NT2/D1 (cell line): ENCODE results near the gene C9orf152.
"Not testable (repeated sequence)": the region's sequence is repeated elsewhere in the genome, so short reads cannot be mapped to it uniquely, and the experiment has no call there.

Source experiments
- DNase-seq: peaks from one replicate; pipeline ENCODE4 v3.0.0-alpha.2; 2011; ENCODE audit warnings: low read depth, low spot score
- H3K27me3 ChIP-seq: 2 replicates; pipeline ENCODE4 v1.6.0; 2011; ENCODE audit warnings: mild to moderate bottlenecking; ENCODE audit not compliant: insufficient read length, insufficient read depth
- H3K36me3 ChIP-seq: 2 replicates; pipeline ENCODE4 v1.6.1; 2011; ENCODE audit warnings: mild to moderate bottlenecking, low read length, mixed read lengths; ENCODE audit not compliant: insufficient read depth, insufficient read length
- H3K4me1 ChIP-seq: 2 replicates; pipeline ENCODE4 v1.5.1; 2011; ENCODE audit not compliant: insufficient read depth, insufficient read length
- H3K4me3 ChIP-seq: 2 replicates; pipeline ENCODE4 v1.5.1; 2011; ENCODE audit warnings: low read depth; ENCODE audit not compliant: insufficient read length
- H3K9ac ChIP-seq: 2 replicates; pipeline ENCODE4 v1.6.0; 2011; ENCODE audit warnings: low read depth; ENCODE audit not compliant: insufficient read length
- H3K9me3 ChIP-seq: 2 replicates; pipeline ENCODE4 v1.5.1; 2011; ENCODE audit warnings: mild to moderate bottlenecking, low read length; ENCODE audit not compliant: insufficient read depth
- SUZ12 ChIP-seq: IDR thresholded peaks from 2 replicates; pipeline ENCODE4 v1.6.1; 2011; ENCODE audit not compliant: insufficient read length, insufficient read depth; ENCODE audit errors: extremely low read depth
- YY1 ChIP-seq: IDR thresholded peaks from 2 replicates; pipeline ENCODE4 v1.6.1; 2011; ENCODE audit not compliant: insufficient read length, insufficient read depth
- ZNF274 ChIP-seq: IDR thresholded peaks from 2 replicates; pipeline ENCODE4 v1.6.1; 2011; ENCODE audit warnings: mild to moderate bottlenecking, low read depth, low read length

Gene C9orf152

DNA sequence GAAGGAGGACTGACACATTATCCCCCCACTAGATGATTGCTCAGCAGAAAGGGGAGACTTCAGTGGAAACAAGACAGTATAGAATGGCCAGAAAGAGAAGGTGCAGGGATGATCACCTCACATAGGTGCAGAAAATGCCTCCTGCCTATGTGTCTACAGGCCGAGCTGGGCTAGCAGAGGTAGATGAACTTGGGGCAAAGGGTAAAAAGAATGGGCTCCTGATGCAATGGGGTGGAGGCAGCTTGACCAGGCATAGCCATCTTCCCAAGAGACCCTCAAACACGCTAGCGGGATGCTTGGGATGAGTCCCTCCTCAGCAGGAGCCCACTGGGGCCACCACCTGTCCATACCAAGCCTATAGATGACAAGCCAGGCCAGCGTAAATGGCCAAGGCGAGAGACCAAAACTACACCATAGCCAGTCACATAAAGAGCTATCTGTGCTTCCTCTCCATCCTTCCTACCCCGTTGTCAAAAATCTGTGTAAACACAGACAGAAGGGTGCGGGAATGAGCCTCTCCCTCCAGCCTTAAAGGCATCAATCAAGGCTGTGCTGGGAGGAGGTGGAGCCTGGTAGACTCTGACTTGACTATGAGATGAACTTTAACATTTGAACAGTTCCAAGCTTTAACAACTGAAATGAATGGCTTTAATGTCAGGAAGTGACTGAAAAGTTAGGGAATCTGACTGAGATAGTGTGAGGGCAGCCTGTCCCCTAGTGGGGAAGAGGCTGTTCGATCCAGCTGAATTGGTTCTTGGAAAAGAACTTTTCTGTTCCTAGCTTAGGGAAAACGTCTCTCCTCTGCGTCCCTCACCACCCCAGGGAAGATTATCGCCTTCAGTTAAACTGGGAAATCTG, 10.4 kb downstream of the C9orf152 start:
- no peak for DNase-seq

DNA sequence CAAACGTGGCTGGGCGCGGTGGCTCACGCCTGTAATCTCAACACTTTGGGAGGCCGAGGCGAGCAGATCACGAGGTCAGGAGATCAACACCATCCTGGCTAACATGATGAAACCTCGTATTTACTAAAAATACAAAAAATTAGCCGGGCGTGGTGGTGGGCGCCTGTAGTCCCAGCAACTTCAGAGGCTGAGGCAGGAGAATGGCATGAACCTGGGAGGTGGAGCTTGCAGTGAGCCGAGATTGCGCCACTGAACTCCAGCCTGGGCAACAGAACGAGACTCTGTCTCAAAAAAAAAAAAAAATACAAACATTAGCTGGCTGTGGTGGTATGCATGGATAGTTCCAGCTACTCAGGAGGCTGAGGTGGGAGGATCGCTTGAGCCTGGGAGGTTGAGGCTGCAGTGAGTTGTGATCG, 11.9 kb downstream of the C9orf152 start:
- H3K4me1 ChIP-seq, H3K9ac ChIP-seq, H3K36me3 ChIP-seq, H3K27me3 ChIP-seq, H3K4me3 ChIP-seq, H3K9me3 ChIP-seq, DNase-seq: not testable (repeated sequence)

More for the DNA sequence above, 10.4 kb downstream of the C9orf152 start:
- no peaks in the 10 kb centered on the region for H3K4me1 ChIP-seq
- H3K36me3 ChIP-seq = no peaks in the 10 kb centered on the region
- no peak overlapping the region for H3K9ac ChIP-seq
- peaks cover 6% of the 10 kb centered on the region; the same call in 1 of the 2 replicates for H3K9me3 ChIP-seq
- H3K27me3 ChIP-seq = no peaks in the 10 kb centered on the region
- no peak for TF ChIP-seq YY1
- no peak for TF ChIP-seq SUZ12
- no peak overlapping the region for H3K4me3 ChIP-seq

DNA sequence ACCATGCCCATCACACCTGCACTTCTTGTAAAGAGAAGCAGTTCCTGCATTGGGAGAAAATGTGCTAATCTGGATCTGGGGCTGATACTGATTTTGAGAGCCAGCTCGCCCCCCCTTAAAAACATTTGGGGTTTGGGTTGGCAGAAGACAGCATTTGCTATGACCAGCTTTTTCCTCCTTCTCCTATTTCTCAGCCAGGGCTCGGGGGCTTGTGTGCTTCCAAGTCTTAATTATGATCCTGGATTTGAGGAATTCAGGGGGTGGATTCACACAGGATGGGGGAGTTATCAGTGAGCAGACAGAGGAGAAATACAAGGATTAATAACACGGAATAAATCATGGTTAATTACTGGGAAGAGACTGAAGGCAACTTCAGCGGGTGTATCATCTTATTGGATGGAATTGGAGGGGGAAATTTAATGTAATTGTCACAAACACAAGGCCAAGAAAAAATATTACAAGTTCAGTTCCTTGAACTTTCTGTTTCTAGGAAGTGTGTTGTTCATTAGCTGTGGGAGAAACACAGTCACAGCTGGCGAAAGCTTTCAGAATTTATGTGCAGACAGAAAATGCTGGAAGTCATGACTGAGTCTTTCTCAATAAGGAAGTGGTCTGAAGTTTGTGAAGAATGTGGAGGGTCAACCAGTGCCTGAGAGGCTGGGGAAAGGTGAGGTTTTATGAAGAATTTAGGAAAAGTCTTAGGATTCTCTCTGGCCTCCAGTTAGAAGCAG, 15.3 kb downstream of the C9orf152 start:
- H3K27me3 ChIP-seq = no peaks in the 10 kb centered on the region
- no peak for DNase-seq
- no peaks in the 10 kb centered on the region for H3K36me3 ChIP-seq
- H3K4me3 ChIP-seq = no peak overlapping the region
- no peak overlapping the region for H3K9ac ChIP-seq
- no peaks in the 10 kb centered on the region for H3K4me1 ChIP-seq
- peaks cover 6% of the 10 kb centered on the region; the same call in 1 of the 2 replicates for H3K9me3 ChIP-seq
- TF ChIP-seq SUZ12 = no peak
- no peak for TF ChIP-seq YY1
- no peak for TF ChIP-seq ZNF274

DNA sequence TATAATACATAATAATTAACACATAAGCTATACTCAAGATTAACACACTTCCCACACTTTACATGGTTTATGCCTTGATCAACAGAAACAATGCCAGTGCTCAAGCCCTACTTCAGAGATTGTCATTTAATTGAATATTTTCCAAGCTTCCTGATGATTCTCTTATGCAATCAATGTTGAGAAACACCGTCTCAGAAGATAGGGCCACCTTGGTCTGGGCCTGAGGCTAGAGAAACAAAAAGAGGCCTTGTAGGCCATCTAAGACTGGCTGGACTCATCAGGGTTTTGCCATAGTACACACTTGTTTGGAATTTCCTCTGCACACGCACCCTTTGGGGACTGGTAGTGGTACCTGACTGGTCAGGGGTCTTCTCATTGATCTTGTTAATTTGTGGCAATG, 16.3 kb downstream of the C9orf152 start:
- Histone ChIP-seq H3K9ac (no peak overlapping the region), H3K36me3 (no peaks in the 10 kb centered on the region), H3K4me3 (no peak overlapping the region), H3K4me1 (no peaks in the 10 kb centered on the region), H3K9me3 (peaks cover 6% of the 10 kb centered on the region; the same call in 1 of the 2 replicates), H3K27me3 (no peaks in the 10 kb centered on the region)
- no peak for TF ChIP-seq SUZ12
- no peak for TF ChIP-seq YY1
- TF ChIP-seq ZNF274 = no peak
- no peak for DNase-seq

DNA sequence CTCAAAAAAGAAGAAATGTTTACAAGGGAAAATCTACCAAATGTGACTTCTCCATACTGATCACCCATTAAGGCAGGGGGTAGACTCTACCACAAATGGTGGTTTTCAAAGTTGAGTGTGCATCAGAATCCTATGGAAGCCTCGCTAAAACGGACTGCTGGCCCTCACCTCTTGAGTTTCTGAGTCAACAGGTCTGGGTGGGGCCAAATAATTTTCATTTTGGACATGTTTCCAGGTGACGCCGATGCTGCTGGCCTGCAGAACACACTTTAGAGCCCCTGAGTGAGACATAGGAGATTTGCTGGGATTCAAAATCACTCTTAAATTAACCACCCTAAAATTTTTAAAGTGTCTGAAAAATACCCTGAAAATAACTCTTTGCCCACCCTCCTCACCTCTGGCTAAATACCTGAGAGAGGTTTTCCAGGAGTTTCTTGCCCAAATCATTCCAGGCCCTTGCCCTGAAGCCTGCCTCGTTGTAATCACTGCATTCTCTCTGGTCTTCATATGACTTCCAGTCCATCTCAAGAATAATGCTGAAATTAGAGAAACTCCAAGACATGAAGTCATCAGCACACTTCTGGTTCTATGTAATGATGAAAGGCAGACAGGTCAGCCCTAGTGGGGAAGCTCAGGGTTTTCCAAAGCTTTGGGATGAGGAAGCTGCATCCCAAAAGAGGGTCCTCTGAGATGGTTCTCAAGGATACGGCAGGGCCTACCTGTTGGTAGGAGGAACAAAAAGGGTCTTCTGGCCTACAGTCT, 18.2 kb downstream of the C9orf152 start:
- Histone ChIP-seq H3K27me3 (no peaks in the 10 kb centered on the region), H3K9ac (no peak overlapping the region), H3K4me1 (no peaks in the 10 kb centered on the region)

DNA sequence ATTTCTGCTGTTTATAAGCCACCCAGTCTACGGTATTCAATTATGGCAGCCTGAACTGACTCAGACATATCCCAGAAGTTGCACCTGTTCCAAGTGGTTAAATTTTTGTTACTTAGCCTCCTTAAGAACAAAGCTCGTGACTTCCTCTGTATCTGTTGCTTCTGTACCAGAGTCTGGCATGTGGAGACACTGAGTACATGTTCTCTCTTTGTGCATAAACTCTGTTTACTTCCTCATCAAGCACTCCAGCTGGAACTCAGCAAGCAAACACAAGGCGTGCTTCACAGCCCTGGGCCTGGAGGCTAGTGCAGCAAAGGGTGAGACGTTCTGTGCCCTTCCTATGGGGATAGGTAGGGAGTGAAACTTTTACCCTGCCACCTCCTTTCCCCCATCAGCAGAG, 19.0 kb downstream of the C9orf152 start:
- no peaks in the 10 kb centered on the region for H3K9me3 ChIP-seq
- no peak for DNase-seq

More for the DNA sequence above, 18.2 kb downstream of the C9orf152 start:
- DNase-seq = no peak
- peaks cover 2% of the 10 kb centered on the region; the same call in 1 of the 2 replicates for H3K9me3 ChIP-seq
- H3K4me3 ChIP-seq = no peak overlapping the region
- no peak for TF ChIP-seq YY1
- H3K36me3 ChIP-seq = no peaks in the 10 kb centered on the region

DNA sequence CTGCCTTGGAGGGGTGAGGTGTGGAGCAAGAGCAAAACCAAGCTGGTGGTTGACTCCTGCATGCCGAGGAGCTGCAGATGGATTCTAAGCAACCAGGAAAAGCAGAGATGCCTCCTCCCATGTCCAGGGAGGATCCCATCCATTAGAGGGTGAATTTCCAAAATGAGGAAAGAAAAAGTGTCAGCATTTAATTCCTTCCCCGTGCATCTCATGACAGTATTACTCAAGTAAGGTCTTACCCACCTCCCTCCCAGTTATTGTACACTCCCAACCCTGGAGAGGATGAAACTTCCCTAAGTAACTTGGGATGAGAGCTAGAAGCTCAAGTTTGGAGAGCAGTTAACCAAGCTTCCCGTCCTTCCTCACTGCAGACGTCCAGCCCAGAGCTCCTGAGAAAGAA, 19.9 kb downstream of the C9orf152 start:
- no peak for DNase-seq
- Histone ChIP-seq H3K36me3 (no peaks in the 10 kb centered on the region), H3K4me1 (no peaks in the 10 kb centered on the region), H3K27me3 (no peaks in the 10 kb centered on the region), H3K9ac (no peak overlapping the region), H3K9me3 (no peaks in the 10 kb centered on the region), H3K4me3 (no peak overlapping the region)
- TF ChIP-seq SUZ12 (no peak), YY1 (no peak), ZNF274 (no peak)

More for the DNA sequence above, 19.0 kb downstream of the C9orf152 start:
- H3K27me3 ChIP-seq = no peaks in the 10 kb centered on the region
- no peaks in the 10 kb centered on the region for H3K36me3 ChIP-seq
- H3K4me1 ChIP-seq = no peaks in the 10 kb centered on the region
- TF ChIP-seq SUZ12 (no peak), ZNF274 (no peak), YY1 (no peak)
- no peak overlapping the region for H3K9ac ChIP-seq
- no peak overlapping the region for H3K4me3 ChIP-seq
